HL-60 (cell line): ENCODE measurements around the gene PTPRT.

Experiments used
- DNase-seq, 2 experiments: peaks; one replicate each; pipeline ENCODE4 v3.0.0-alpha.2; 2010 to 2020; ENCODE audit warnings: low read depth in 1 of 2, low spot score in 1 of 2
- H3K27ac ChIP-seq: fragments of 250-450 bp; sonication (Bioruptor Pico); replicated peaks from 2 replicates; pipeline ENCODE4 v1.5.1; 2020; ENCODE audit warnings: mild to moderate bottlenecking, moderate library complexity
- H3K27me3 ChIP-seq: fragments of 250-450 bp; sonication (Bioruptor Pico); 2 replicates; pipeline ENCODE4 v1.5.1; 2021; ENCODE audit warnings: mild to moderate bottlenecking, moderate library complexity; ENCODE audit not compliant: insufficient read depth, poor library complexity, severe bottlenecking
- H3K4me3 ChIP-seq: replicated peaks from 2 replicates; pipeline ENCODE4 v1.5.1; 2011; ENCODE audit warnings: mild to moderate bottlenecking, control low read depth, low read length; ENCODE audit not compliant: insufficient read depth
- CTCF ChIP-seq: IDR thresholded peaks from one replicate; pipeline ENCODE4 v1.5.1; 2011; ENCODE audit warnings: low read length, control low read depth, inconsistent platforms; ENCODE audit not compliant: insufficient read depth
- GABPA ChIP-seq: IDR thresholded peaks from 2 replicates; pipeline ENCODE4 v1.6.1; 2012; ENCODE audit warnings: low read depth
- POLR2AphosphoS5 ChIP-seq: IDR thresholded peaks from 2 replicates; pipeline ENCODE4 v1.6.1; 2012; ENCODE audit warnings: low read depth
- SPI1 ChIP-seq: IDR thresholded peaks from 2 replicates; pipeline ENCODE4 v1.6.1; 2012; ENCODE audit warnings: low read depth, mild to moderate bottlenecking, borderline replicate concordance
- TF ChIP-seq, protein P1 (sequence below): IDR thresholded peaks from 2 replicates; pipeline ENCODE4 v1.6.1; 2012; ENCODE audit warnings: low read depth; ENCODE audit not compliant: insufficient replicate concordance

PTPRT gene

GRCh38 chr20:43161716-43162115, 28.0 kb downstream of the PTPRT start:
- no peak for DNase-seq
- Histone ChIP-seq H3K27ac (no peak overlapping the region), H3K4me3 (no peak overlapping the region), H3K27me3 (no peaks in the 10 kb centered on the region)
- no peak for TF ChIP-seq POLR2AphosphoS5
- TF ChIP-seq SPI1: no peak
- TF ChIP-seq, protein P1, sequence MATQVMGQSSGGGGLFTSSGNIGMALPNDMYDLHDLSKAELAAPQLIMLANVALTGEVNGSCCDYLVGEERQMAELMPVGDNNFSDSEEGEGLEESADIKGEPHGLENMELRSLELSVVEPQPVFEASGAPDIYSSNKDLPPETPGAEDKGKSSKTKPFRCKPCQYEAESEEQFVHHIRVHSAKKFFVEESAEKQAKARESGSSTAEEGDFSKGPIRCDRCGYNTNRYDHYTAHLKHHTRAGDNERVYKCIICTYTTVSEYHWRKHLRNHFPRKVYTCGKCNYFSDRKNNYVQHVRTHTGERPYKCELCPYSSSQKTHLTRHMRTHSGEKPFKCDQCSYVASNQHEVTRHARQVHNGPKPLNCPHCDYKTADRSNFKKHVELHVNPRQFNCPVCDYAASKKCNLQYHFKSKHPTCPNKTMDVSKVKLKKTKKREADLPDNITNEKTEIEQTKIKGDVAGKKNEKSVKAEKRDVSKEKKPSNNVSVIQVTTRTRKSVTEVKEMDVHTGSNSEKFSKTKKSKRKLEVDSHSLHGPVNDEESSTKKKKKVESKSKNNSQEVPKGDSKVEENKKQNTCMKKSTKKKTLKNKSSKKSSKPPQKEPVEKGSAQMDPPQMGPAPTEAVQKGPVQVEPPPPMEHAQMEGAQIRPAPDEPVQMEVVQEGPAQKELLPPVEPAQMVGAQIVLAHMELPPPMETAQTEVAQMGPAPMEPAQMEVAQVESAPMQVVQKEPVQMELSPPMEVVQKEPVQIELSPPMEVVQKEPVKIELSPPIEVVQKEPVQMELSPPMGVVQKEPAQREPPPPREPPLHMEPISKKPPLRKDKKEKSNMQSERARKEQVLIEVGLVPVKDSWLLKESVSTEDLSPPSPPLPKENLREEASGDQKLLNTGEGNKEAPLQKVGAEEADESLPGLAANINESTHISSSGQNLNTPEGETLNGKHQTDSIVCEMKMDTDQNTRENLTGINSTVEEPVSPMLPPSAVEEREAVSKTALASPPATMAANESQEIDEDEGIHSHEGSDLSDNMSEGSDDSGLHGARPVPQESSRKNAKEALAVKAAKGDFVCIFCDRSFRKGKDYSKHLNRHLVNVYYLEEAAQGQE: no peak
- no peak for TF ChIP-seq CTCF
- TF ChIP-seq GABPA: no peak

DNA sequence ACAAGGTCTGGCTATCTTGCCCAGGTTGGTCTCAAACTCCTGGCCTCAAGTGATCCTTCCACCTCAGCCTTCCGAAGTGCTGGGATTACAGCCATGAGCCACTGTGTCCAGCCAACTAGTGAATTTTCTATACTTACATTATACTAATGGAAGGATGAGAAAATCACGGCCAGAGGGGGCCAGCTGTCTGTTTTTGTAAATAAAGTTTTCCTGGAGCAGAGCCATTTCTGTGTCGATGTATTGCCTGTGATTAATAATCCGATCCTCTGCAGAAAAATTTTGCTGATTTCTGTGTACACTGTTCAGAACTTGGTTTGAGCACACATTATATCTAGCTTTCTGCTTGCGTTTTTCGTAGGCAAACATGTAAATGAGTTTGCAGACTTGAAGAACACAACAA, 28.8 kb downstream of the PTPRT start:
- no peak for TF ChIP-seq SPI1
- TF ChIP-seq GABPA: no peak
- no peak for TF ChIP-seq CTCF
- Histone ChIP-seq H3K4me3 (no peak overlapping the region), H3K27ac (no peak overlapping the region), H3K27me3 (no peaks in the 10 kb centered on the region)
- DNase-seq: no peak

DNA sequence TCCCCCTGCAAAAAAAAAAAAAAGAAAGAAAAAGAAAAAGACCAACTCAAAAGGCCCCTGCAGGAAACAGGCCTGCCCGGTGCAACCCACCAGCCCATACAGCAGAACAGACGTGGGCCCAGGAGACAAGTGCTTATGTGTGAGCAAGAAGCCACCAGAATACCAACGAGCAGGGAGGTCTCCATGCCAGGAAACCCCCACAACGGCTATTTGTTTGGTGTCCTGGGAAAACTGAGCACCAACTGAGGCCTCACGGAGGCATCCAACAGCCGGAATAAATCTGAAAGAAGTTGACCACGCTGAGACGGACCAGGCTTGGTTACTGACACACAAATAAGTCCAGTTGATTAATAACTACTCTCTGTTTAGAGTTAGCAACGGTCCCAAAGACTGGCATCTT, 29.7 kb downstream of the PTPRT start:
- no peak for DNase-seq
- Histone ChIP-seq H3K4me3 (no peak overlapping the region), H3K27me3 (no peaks in the 10 kb centered on the region), H3K27ac (no peak overlapping the region)
- no peak for TF ChIP-seq POLR2AphosphoS5
- no peak for TF ChIP-seq GABPA
- TF ChIP-seq SPI1: no peak
- no peak for TF ChIP-seq CTCF

- no peaks in the 10 kb centered on the region for H3K27me3 ChIP-seq
- no peak overlapping the region for H3K4me3 ChIP-seq
- TF ChIP-seq CTCF: no peak
- TF ChIP-seq, protein P1: no peak
- no peak for TF ChIP-seq GABPA
- TF ChIP-seq SPI1: no peak
- TF ChIP-seq POLR2AphosphoS5: no peak
- no peak for DNase-seq
- no peak overlapping the region for H3K27ac ChIP-seq
Observed at GRCh38 chr20:43155366-43156100, 34.2 kb downstream of the PTPRT start.
